ENCODE results near the gene RIPOR2. TPM values are rescaled to one million over a fixed set of nuclear protein-coding genes. Genes with fewer than 3 reads are reported as not detected.

RIPOR2 gene
- total and polyA plus RNA-seq, 2 experiments from 2014 or later: 9.5 to 22.5 TPM

DNA sequence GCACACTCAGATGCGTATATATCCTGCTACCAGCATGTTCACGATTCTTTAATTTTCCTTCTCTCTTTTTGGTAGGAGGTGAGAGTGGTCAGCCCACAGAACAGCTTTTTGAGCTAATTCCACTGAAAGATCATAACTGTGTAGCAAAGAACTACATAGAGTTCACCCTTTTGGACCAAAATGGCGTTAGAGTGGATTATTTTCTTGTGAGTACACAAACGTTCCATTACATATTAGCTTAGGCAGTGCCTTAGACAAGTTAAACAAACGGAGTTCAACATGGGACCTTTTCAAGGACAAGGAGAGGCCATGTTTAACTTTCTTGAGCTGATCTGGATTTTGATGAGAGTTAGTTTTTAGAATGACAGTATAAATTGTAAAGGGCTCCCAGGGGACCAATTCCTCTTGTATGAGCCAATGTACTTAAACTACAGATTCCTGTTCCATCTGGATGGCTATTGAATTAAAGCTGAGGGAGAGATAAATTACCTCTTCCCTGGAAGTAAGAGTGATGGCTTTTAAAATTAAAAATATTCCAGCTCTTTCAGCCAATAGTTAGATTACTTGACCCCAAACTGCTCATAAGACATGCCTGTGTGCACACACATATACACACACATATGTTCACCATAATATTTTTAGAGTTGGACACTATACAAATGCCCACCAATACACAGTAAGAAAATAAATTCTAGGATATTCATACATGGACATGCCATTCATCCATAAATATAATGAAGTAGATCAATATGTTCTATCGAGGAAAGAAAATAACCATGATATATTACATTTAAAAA lies 111.4 kb downstream of the RIPOR2 start:
- Histone ChIP-seq H3K27me3 (ENCODE audit: insufficient read depth) (no peaks in the 10 kb centered on the region), H3K9me2 (ENCODE audit: insufficient read depth) (no peaks in the 10 kb centered on the region), H4K20me1 (replicated peaks; ENCODE audit: insufficient read depth) (no peaks in the 10 kb centered on the region), H2AFZ (no peak overlapping the region), H3K79me2 (replicated peaks; ENCODE audit: insufficient read depth) (no peaks in the 10 kb centered on the region), H3K36me3 (ENCODE audit: insufficient read depth) (0 out of 2 replicates have a peak, but pooled peaks cover 2% of the 10 kb centered on the region), H3K4me2 (no peak overlapping the region), H3K27ac (ENCODE audit: low read depth) (no peak overlapping the region), H3K4me1 (ENCODE audit: insufficient read depth) (peaks cover under 1% of the 10 kb centered on the region; the same call in 1 of the 2 replicates), H3K4me3 (no peak overlapping the region), H3F3A (replicated peaks; ENCODE audit: low read depth) (no peaks in the 10 kb centered on the region)
- H3K4me1 Mint-ChIP-seq: no peaks in the 10 kb centered on the region; the same call in 2 of the 3 replicates
- DNase-seq (ENCODE audit: low spot score): no peak
- peaks cover 2% of the 10 kb centered on the region for H3K27me3 Mint-ChIP-seq (ENCODE audit: insufficient read depth, low read depth, poor library complexity)
- no peaks in the 10 kb centered on the region for H3K9me3 Mint-ChIP-seq
- peaks cover 3% of the 10 kb centered on the region; the same call in 1 of the 3 replicates for H3K36me3 Mint-ChIP-seq (ENCODE audit: low read depth)
- TF ChIP-seq, protein P1, sequence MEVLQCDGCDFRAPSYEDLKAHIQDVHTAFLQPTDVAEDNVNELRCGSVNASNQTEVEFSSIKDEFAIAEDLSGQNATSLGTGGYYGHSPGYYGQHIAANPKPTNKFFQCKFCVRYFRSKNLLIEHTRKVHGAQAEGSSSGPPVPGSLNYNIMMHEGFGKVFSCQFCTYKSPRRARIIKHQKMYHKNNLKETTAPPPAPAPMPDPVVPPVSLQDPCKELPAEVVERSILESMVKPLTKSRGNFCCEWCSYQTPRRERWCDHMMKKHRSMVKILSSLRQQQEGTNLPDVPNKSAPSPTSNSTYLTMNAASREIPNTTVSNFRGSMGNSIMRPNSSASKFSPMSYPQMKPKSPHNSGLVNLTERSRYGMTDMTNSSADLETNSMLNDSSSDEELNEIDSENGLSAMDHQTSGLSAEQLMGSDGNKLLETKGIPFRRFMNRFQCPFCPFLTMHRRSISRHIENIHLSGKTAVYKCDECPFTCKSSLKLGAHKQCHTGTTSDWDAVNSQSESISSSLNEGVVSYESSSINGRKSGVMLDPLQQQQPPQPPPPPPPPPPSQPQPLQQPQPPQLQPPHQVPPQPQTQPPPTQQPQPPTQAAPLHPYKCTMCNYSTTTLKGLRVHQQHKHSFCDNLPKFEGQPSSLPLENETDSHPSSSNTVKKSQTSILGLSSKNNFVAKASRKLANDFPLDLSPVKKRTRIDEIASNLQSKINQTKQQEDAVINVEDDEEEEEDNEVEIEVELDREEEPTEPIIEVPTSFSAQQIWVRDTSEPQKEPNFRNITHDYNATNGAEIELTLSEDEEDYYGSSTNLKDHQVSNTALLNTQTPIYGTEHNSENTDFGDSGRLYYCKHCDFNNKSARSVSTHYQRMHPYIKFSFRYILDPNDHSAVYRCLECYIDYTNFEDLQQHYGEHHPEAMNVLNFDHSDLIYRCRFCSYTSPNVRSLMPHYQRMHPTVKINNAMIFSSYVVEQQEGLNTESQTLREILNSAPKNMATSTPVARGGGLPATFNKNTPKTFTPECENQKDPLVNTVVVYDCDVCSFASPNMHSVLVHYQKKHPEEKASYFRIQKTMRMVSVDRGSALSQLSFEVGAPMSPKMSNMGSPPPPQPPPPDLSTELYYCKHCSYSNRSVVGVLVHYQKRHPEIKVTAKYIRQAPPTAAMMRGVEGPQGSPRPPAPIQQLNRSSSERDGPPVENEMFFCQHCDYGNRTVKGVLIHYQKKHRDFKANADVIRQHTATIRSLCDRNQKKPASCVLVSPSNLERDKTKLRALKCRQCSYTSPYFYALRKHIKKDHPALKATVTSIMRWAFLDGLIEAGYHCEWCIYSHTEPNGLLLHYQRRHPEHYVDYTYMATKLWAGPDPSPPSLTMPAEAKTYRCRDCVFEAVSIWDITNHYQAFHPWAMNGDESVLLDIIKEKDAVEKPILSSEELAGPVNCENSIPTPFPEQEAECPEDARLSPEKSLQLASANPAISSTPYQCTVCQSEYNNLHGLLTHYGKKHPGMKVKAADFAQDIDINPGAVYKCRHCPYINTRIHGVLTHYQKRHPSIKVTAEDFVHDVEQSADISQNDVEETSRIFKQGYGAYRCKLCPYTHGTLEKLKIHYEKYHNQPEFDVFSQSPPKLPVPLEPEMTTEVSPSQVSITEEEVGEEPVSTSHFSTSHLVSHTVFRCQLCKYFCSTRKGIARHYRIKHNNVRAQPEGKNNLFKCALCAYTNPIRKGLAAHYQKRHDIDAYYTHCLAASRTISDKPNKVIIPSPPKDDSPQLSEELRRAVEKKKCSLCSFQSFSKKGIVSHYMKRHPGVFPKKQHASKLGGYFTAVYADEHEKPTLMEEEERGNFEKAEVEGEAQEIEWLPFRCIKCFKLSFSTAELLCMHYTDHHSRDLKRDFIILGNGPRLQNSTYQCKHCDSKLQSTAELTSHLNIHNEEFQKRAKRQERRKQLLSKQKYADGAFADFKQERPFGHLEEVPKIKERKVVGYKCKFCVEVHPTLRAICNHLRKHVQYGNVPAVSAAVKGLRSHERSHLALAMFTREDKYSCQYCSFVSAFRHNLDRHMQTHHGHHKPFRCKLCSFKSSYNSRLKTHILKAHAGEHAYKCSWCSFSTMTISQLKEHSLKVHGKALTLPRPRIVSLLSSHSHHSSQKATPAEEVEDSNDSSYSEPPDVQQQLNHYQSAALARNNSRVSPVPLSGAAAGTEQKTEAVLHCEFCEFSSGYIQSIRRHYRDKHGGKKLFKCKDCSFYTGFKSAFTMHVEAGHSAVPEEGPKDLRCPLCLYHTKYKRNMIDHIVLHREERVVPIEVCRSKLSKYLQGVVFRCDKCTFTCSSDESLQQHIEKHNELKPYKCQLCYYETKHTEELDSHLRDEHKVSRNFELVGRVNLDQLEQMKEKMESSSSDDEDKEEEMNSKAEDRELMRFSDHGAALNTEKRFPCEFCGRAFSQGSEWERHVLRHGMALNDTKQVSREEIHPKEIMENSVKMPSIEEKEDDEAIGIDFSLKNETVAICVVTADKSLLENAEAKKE (CRISPR knock-in tag; IDR thresholded peaks at IDR 0.05): no peak
- TF ChIP-seq CREB1 (CRISPR knock-in tag; IDR thresholded peaks at IDR 0.05; ENCODE audit: low read depth) (no peak), STAT1 (IDR thresholded peaks at IDR 0.05; ENCODE audit: unreplicated experiment) (no peak), POLR2AphosphoS5 (IDR thresholded peaks at IDR 0.05; ENCODE audit: low read depth) (no peak), JUNB (IDR thresholded peaks at IDR 0.05; ENCODE audit: unreplicated experiment) (no peak), EZH2phosphoT487 (IDR thresholded peaks at IDR 0.05; ENCODE audit: unreplicated experiment) (no peak), EZH2 (IDR thresholded peaks at IDR 0.05; ENCODE audit: low read depth, unreplicated experiment) (no peak), NANOG (IDR thresholded peaks at IDR 0.05; ENCODE audit: borderline replicate concordance) (no peak), ZNF114 (CRISPR knock-in tag; IDR thresholded peaks at IDR 0.05) (no peak), ZNF331 (CRISPR knock-in tag; IDR thresholded peaks at IDR 0.05; ENCODE audit: low read depth) (no peak)
- TF ChIP-seq, protein P2, sequence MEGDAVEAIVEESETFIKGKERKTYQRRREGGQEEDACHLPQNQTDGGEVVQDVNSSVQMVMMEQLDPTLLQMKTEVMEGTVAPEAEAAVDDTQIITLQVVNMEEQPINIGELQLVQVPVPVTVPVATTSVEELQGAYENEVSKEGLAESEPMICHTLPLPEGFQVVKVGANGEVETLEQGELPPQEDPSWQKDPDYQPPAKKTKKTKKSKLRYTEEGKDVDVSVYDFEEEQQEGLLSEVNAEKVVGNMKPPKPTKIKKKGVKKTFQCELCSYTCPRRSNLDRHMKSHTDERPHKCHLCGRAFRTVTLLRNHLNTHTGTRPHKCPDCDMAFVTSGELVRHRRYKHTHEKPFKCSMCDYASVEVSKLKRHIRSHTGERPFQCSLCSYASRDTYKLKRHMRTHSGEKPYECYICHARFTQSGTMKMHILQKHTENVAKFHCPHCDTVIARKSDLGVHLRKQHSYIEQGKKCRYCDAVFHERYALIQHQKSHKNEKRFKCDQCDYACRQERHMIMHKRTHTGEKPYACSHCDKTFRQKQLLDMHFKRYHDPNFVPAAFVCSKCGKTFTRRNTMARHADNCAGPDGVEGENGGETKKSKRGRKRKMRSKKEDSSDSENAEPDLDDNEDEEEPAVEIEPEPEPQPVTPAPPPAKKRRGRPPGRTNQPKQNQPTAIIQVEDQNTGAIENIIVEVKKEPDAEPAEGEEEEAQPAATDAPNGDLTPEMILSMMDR (conservative IDR thresholded peaks at IDR 0.05; ENCODE audit: low read depth in 2 of 2): no peak
- TF ChIP-seq, protein P3, sequence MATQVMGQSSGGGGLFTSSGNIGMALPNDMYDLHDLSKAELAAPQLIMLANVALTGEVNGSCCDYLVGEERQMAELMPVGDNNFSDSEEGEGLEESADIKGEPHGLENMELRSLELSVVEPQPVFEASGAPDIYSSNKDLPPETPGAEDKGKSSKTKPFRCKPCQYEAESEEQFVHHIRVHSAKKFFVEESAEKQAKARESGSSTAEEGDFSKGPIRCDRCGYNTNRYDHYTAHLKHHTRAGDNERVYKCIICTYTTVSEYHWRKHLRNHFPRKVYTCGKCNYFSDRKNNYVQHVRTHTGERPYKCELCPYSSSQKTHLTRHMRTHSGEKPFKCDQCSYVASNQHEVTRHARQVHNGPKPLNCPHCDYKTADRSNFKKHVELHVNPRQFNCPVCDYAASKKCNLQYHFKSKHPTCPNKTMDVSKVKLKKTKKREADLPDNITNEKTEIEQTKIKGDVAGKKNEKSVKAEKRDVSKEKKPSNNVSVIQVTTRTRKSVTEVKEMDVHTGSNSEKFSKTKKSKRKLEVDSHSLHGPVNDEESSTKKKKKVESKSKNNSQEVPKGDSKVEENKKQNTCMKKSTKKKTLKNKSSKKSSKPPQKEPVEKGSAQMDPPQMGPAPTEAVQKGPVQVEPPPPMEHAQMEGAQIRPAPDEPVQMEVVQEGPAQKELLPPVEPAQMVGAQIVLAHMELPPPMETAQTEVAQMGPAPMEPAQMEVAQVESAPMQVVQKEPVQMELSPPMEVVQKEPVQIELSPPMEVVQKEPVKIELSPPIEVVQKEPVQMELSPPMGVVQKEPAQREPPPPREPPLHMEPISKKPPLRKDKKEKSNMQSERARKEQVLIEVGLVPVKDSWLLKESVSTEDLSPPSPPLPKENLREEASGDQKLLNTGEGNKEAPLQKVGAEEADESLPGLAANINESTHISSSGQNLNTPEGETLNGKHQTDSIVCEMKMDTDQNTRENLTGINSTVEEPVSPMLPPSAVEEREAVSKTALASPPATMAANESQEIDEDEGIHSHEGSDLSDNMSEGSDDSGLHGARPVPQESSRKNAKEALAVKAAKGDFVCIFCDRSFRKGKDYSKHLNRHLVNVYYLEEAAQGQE (IDR thresholded peaks at IDR 0.05; ENCODE audit: unreplicated experiment): no peak
- TF ChIP-seq, protein P4, sequence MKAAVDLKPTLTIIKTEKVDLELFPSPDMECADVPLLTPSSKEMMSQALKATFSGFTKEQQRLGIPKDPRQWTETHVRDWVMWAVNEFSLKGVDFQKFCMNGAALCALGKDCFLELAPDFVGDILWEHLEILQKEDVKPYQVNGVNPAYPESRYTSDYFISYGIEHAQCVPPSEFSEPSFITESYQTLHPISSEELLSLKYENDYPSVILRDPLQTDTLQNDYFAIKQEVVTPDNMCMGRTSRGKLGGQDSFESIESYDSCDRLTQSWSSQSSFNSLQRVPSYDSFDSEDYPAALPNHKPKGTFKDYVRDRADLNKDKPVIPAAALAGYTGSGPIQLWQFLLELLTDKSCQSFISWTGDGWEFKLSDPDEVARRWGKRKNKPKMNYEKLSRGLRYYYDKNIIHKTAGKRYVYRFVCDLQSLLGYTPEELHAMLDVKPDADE (IDR thresholded peaks at IDR 0.05): no peak
- ATAC-seq: no peak
- no peak overlapping the region for H3K4me3 Mint-ChIP-seq
- no peak overlapping the region for H3K27ac Mint-ChIP-seq

All from GM23338 (cell line).